PC-9 (cell line): Measurements from ENCODE around the gene FMO2.

Experiments
- CTCF ChIP-seq: fragments of 200-600 bp; sonication (generic); conservative IDR thresholded peaks from 2 replicates; pipeline ENCODE4 v1.6.1; 2017; ENCODE audit warnings: mixed run types, antibody characterized with exemption, mild to moderate bottlenecking, moderate library complexity
- EZH2 ChIP-seq: fragments of 200-600 bp; sonication (generic); IDR thresholded peaks from 2 replicates; pipeline ENCODE4 v1.8.0; 2017; ENCODE audit warnings: antibody characterized with exemption, low read depth

GRCh38 chr1:171141688-171142415, 43.2 kb upstream of the FMO2 start:
- TF ChIP-seq CTCF, result no peak
- TF ChIP-seq EZH2, result no peak
